Measurements from ENCODE around the gene SNCA. TPM values are rescaled to one million over a fixed set of nuclear protein-coding genes. Genes with fewer than 3 reads are reported as not detected.

SNCA gene
- total RNA-seq, 2 donors from 2014 or later = 5.6 to 8.7 TPM

- Histone ChIP-seq H3K36me3 (no peaks in the 10 kb centered on the region), H3K27me3 (replicated peaks; ENCODE audit: insufficient read depth) (no peaks in the 10 kb centered on the region), H3K4me1 (replicated peaks) (peaks cover 5% of the 10 kb centered on the region), H3K9me3 (no peaks in the 10 kb centered on the region), H3K4me3 (no peak overlapping the region), H3K27ac (no peak overlapping the region)
- TF ChIP-seq POLR2AphosphoS5 (IDR thresholded peaks at IDR 0.05) = no peak
- TF ChIP-seq, protein P1, sequence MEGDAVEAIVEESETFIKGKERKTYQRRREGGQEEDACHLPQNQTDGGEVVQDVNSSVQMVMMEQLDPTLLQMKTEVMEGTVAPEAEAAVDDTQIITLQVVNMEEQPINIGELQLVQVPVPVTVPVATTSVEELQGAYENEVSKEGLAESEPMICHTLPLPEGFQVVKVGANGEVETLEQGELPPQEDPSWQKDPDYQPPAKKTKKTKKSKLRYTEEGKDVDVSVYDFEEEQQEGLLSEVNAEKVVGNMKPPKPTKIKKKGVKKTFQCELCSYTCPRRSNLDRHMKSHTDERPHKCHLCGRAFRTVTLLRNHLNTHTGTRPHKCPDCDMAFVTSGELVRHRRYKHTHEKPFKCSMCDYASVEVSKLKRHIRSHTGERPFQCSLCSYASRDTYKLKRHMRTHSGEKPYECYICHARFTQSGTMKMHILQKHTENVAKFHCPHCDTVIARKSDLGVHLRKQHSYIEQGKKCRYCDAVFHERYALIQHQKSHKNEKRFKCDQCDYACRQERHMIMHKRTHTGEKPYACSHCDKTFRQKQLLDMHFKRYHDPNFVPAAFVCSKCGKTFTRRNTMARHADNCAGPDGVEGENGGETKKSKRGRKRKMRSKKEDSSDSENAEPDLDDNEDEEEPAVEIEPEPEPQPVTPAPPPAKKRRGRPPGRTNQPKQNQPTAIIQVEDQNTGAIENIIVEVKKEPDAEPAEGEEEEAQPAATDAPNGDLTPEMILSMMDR (IDR thresholded peaks at IDR 0.05) = no peak
- no peak for TF ChIP-seq POLR2A (IDR thresholded peaks at IDR 0.05)
- WGBS = 80% methylated on average over 5 of the region's 5 CpGs
- DNase-seq (ENCODE audit: low spot score) = no peak
- intact Hi-C loops (cut with DNase I) = no loop called here
These were observed 111.7 kb downstream of the SNCA start for GRCh38 chr4:89725268-89725667.

DNA sequence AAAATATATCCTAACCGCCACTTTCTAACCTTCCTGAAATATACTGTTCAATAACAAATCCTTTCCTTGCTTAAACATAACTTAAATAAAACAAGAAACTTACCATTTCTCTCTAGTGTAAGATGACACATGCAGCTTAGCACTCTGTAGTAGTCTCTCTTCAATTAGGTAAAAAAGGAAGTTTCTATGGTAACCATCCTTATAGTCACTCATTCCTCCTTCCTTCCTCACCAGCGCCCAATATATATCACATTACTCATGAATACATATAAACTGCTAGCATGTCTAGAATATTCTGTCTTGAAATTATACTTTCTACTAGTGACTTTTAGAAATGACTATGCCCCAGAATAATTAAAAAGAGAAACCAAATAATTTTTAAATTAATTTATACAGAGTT lies 112.2 kb downstream of the SNCA start:
- Histone ChIP-seq H3K4me3 (no peak overlapping the region), H3K27ac (no peak overlapping the region), H3K4me1 (replicated peaks) (peaks cover 5% of the 10 kb centered on the region), H3K9me3 (no peaks in the 10 kb centered on the region), H3K27me3 (replicated peaks; ENCODE audit: insufficient read depth) (no peaks in the 10 kb centered on the region), H3K36me3 (no peaks in the 10 kb centered on the region)
- no peak for TF ChIP-seq POLR2A (IDR thresholded peaks at IDR 0.05)
- TF ChIP-seq, protein P1 (IDR thresholded peaks at IDR 0.05) = no peak
- no peak for TF ChIP-seq POLR2AphosphoS5 (IDR thresholded peaks at IDR 0.05)
- intact Hi-C loops (cut with DNase I) = no loop called here
- WGBS = 91% methylated on average over 2 of the region's 2 CpGs
- no peak for DNase-seq (ENCODE audit: low spot score)

GRCh38 chr4:89723096-89723495 lies 113.9 kb downstream of the SNCA start:
- intact Hi-C loops (cut with DNase I) = no loop called here
- H3K27ac ChIP-seq = no peak overlapping the region
- no peaks in the 10 kb centered on the region for H3K9me3 ChIP-seq
- WGBS = 86% methylated on average over 5 of the region's 5 CpGs
- no peaks in the 10 kb centered on the region for H3K27me3 ChIP-seq (replicated peaks; ENCODE audit: insufficient read depth)
- TF ChIP-seq POLR2AphosphoS5 (IDR thresholded peaks at IDR 0.05) = no peak
- TF ChIP-seq POLR2A (IDR thresholded peaks at IDR 0.05) = no peak
- TF ChIP-seq, protein P1 (IDR thresholded peaks at IDR 0.05) = no peak
- H3K4me3 ChIP-seq = no peak overlapping the region
- peaks cover 5% of the 10 kb centered on the region for H3K4me1 ChIP-seq (replicated peaks)
- no peak for DNase-seq (ENCODE audit: low spot score)
- H3K36me3 ChIP-seq = no peaks in the 10 kb centered on the region

- Histone ChIP-seq H3K27ac (no peak overlapping the region), H3K9me3 (no peaks in the 10 kb centered on the region), H3K4me1 (replicated peaks) (peaks cover 5% of the 10 kb centered on the region), H3K4me3 (no peak overlapping the region), H3K36me3 (no peaks in the 10 kb centered on the region), H3K27me3 (replicated peaks; ENCODE audit: insufficient read depth) (no peaks in the 10 kb centered on the region)
- intact Hi-C loops (cut with DNase I) = no loop called here
- WGBS = 89% methylated on average over 2 of the region's 2 CpGs
- TF ChIP-seq, protein P1 (IDR thresholded peaks at IDR 0.05) = no peak
- TF ChIP-seq POLR2A (IDR thresholded peaks at IDR 0.05) = no peak
- TF ChIP-seq POLR2AphosphoS5 (IDR thresholded peaks at IDR 0.05) = no peak
- no peak for DNase-seq (ENCODE audit: low spot score)
These were observed 114.4 kb downstream of the SNCA start for GRCh38 chr4:89722517-89722916.

DNA sequence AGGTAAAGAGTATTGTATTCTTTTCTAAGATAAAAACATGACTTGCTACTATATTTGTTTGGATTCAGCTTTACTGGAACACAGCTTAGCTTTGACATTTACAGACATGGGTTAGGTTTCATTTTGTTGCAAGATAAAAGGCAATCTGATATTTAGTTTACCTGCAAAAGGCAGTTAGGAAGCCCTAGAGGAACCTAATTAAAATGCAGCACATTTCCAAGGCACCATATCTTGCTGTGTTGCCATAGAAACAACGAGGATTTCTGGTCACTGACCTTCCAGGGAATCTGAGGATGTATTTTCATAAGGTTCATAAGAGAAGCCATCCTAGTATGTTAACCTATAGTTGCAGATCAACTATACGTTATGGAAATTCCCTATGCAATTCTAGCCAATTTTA lies 116.0 kb downstream of the SNCA start:
- Histone ChIP-seq H3K9me3 (no peaks in the 10 kb centered on the region), H3K36me3 (no peaks in the 10 kb centered on the region), H3K4me3 (no peak overlapping the region), H3K4me1 (replicated peaks) (peaks cover 5% of the 10 kb centered on the region), H3K27ac (no peak overlapping the region), H3K27me3 (replicated peaks; ENCODE audit: insufficient read depth) (no peaks in the 10 kb centered on the region)
- WGBS = 26% methylated on average over 2 of the region's 2 CpGs
- TF ChIP-seq POLR2A (IDR thresholded peaks at IDR 0.05) (no peak), POLR2AphosphoS5 (IDR thresholded peaks at IDR 0.05) (no peak)
- TF ChIP-seq, protein P1 (IDR thresholded peaks at IDR 0.05) = no peak
- no peak for DNase-seq (ENCODE audit: low spot score)
- intact Hi-C loops (cut with DNase I) = no loop called here
